Measurements from ENCODE around the gene GOLGA6L7.

DNA sequence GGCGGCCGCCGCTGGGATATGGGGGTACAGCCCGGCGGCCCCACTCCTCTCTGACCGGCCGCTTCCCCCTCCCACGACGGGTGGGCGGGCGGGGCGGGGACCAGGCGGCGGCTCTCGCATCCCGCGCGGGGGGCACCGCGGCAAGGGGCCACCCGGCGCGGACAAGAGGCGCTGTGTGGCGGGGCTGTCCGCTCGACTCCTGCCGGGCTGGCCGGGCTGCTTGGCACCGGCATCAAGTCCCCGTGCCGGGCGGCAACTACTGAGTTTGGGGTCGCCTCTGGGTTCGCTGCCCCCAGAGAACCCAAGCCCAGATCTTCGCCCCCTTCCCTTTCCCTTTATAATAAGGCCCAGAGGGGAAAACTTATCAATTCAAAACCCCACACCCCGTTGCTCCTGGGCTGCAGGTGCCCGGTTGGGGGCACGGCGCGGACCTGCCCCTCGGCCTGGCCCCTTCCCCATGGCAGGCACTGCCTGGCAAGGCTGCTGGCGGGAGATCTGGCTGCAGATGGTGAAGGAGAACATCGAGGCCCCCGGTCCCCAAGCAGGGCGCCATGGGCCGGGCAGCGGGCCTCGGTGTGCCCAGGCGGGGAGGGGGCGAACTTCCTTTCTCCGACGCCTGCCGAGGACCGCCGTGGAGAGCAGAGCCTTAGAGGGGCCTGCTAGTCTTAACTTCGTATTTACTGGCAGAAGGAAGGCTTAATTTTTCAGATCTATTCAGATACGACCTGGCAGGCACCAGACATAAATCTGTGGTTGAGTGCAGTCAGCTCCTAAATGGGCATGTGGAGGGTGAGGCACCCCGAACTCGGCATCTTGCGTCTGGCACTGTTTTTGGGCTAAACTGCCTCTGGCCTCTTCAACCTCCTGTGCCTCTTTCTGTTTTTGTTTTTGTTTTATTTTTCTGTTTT, 38.2 kb upstream of the GOLGA6L7 start:
- TF ChIP-seq RAD21 (IDR thresholded peaks at IDR 0.05; ENCODE audit: low read depth) (no peak), TEAD4 (IDR thresholded peaks at IDR 0.05) (no peak), EGR1 (IDR thresholded peaks at IDR 0.05) (no peak)
